Mesenchymal stem cell (in vitro differentiated cells and primary cell): ENCODE measurements around the gene DBH.

Experiments used
- DNase-seq: peaks from one replicate; pipeline ENCODE4 v3.0.0-alpha.2; 2013
- H2AFZ ChIP-seq: one replicate; pipeline ENCODE4 v1.6.1; 2013; ENCODE audit warnings: low read depth, mild to moderate bottlenecking, control low read depth, inconsistent platforms, low read length, moderate library complexity
- H2AK5ac ChIP-seq: 2 replicates; pipeline ENCODE4 v1.6.1; 2013; ENCODE audit warnings: low read length, moderate library complexity, mild to moderate bottlenecking, inconsistent platforms; ENCODE audit not compliant: severe bottlenecking
- H2BK120ac ChIP-seq: one replicate; pipeline ENCODE4 v1.6.1; 2013; ENCODE audit warnings: low read depth, mild to moderate bottlenecking, inconsistent platforms, low read length, moderate library complexity
- H2BK12ac ChIP-seq, 2 experiments: one replicate each; pipeline ENCODE4 v1.6.1; 2013; ENCODE audit warnings: inconsistent platforms in 2 of 2, low read length in 2 of 2, mild to moderate bottlenecking in 2 of 2, moderate library complexity in 2 of 2, control low read depth in 1 of 2
- H2BK15ac ChIP-seq: one replicate; pipeline ENCODE4 v1.6.1; 2013; ENCODE audit warnings: mild to moderate bottlenecking, low read depth, inconsistent platforms; ENCODE audit not compliant: poor library complexity, severe bottlenecking
- H2BK5ac ChIP-seq: 2 replicates; pipeline ENCODE4 v1.6.1; 2013; ENCODE audit warnings: low read depth, mild to moderate bottlenecking, low read length, control low read depth, inconsistent platforms; ENCODE audit not compliant: poor library complexity, severe bottlenecking
- H3K14ac ChIP-seq, 2 experiments: one replicate each; pipeline ENCODE4 v1.6.1; 2013; ENCODE audit warnings: inconsistent platforms in 2 of 2, low read length in 2 of 2, control low read depth in 1 of 2, mild to moderate bottlenecking in 1 of 2, moderate library complexity in 1 of 2
- H3K18ac ChIP-seq, 2 experiments: one replicate each; pipeline ENCODE4 v1.6.1; 2013; ENCODE audit warnings: inconsistent platforms in 2 of 2, low read length in 2 of 2, control low read depth in 1 of 2, low read depth in 1 of 2, mild to moderate bottlenecking in 1 of 2
- H3K23ac ChIP-seq, 2 experiments: one replicate each; pipeline ENCODE4 v1.6.1; 2013; ENCODE audit warnings: inconsistent platforms in 2 of 2, low read length in 2 of 2, mild to moderate bottlenecking in 2 of 2, moderate library complexity in 2 of 2, control low read depth in 1 of 2
- H3K27ac ChIP-seq: 2 replicates; pipeline ENCODE4 v1.5.1; 2013; ENCODE audit warnings: mild to moderate bottlenecking, moderate library complexity, low read length, control low read depth, inconsistent platforms; ENCODE audit not compliant: poor library complexity, severe bottlenecking
- H3K27me3 ChIP-seq, 2 experiments: 2 replicates each; pipeline versions ENCODE4 v1.6.1 to v1.7.0; 2013; ENCODE audit warnings: low read length in 2 of 2, mild to moderate bottlenecking in 2 of 2, moderate library complexity in 2 of 2, control low read depth in 1 of 2, inconsistent platforms in 1 of 2; ENCODE audit not compliant: control insufficient read depth in 1 of 2, insufficient read depth in 1 of 2
- H3K36me3 ChIP-seq, 2 experiments: 2 replicates each; pipeline versions ENCODE4 v1.6.1 to v1.7.0; 2013; ENCODE audit warnings: low read length in 2 of 2, control low read depth in 1 of 2, inconsistent platforms in 1 of 2, low read depth in 1 of 2, mild to moderate bottlenecking in 1 of 2; ENCODE audit not compliant: insufficient read depth in 2 of 2, control insufficient read depth in 1 of 2
- H3K4ac ChIP-seq, 2 experiments: one replicate each; pipeline ENCODE4 v1.6.1; 2013; ENCODE audit warnings: inconsistent platforms in 2 of 2, low read length in 2 of 2, mild to moderate bottlenecking in 2 of 2, moderate library complexity in 2 of 2, control low read depth in 1 of 2, low read depth in 1 of 2
- H3K4me1 ChIP-seq: 2 replicates; pipeline ENCODE4 v1.6.1; 2013; ENCODE audit warnings: low read depth, low read length, control low read depth; ENCODE audit not compliant: control insufficient read depth, insufficient read depth
- H3K4me2 ChIP-seq: 2 replicates; pipeline ENCODE4 v1.6.1; 2013; ENCODE audit warnings: low read length, mild to moderate bottlenecking, inconsistent platforms; ENCODE audit not compliant: poor library complexity, severe bottlenecking
- H3K4me3 ChIP-seq, 2 experiments: 2 replicates each; pipeline versions ENCODE4 v1.5.1 to v1.7.0; 2013; ENCODE audit warnings: low read length in 2 of 2, mild to moderate bottlenecking in 2 of 2, control low read depth in 1 of 2, low read depth in 1 of 2; ENCODE audit not compliant: insufficient read depth in 1 of 2
- H3K79me1 ChIP-seq: replicated peaks from 2 replicates; pipeline ENCODE4 v1.6.1; 2013; ENCODE audit warnings: mild to moderate bottlenecking, control low read depth, low read length, inconsistent platforms; ENCODE audit not compliant: poor library complexity, severe bottlenecking
- H3K9ac ChIP-seq: 2 replicates; pipeline ENCODE4 v1.7.0; 2013; ENCODE audit warnings: mild to moderate bottlenecking, low read length, moderate library complexity
- H3K9me3 ChIP-seq: 2 replicates; pipeline ENCODE4 v1.7.0; 2013; ENCODE audit warnings: mild to moderate bottlenecking, low read length; ENCODE audit not compliant: control insufficient read depth
- H4K8ac ChIP-seq: one replicate; pipeline ENCODE4 v1.6.1; 2013; ENCODE audit warnings: inconsistent platforms, mild to moderate bottlenecking, low read length, moderate library complexity
- H4K91ac ChIP-seq: one replicate; pipeline ENCODE4 v1.6.1; 2013; ENCODE audit warnings: mild to moderate bottlenecking, low read length, inconsistent platforms
- WGBS: methylation state at CpG from one replicate; pipeline ENCODE4 v1.1.7; 2013; ENCODE audit warnings: mixed read lengths; 5-methylcytosine and 5-hydroxymethylcytosine counted together

Gene DBH

DNA sequence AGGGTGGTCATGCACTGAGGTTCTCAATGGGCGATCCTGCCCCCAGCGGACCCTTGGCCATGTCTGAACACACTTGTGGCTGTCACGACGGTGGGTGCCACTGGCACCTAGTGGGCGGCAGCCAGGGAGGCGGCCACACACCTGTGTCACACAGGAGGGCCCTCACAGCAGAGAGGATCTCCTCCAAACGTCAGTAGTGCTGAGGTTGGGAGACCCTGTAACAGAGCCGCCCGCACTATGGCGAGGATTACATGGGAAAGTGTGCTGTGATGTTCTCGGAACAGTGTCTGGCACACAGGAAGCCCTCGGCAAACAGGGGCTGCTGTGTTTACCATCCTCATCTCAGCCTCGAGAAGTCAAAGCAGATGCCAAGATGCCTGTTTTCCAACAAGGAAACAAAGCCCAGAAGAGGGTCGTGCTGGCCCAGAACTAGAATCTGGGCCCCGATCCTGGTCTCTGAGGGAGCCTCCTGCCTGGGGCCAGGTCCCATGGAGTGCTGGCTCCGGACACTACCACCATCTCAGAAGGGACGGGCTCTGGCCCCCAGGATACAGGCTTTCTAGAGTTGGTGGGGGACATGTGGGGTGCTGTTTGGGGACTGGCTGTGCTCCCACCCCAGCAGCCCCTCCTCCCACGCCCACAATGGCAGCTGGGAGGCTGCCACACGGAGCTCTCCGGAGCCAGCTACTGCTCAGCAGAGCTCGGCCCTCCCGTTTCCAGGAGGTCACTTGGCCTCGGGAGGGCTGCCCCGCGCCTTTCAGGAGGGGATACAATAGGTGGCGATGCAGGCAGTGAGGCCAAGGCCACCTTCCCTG is 48.2 kb downstream of the DBH start:
- H3K9me3 ChIP-seq = no peaks in the 10 kb centered on the region
- no peak overlapping the region for H3K9ac ChIP-seq
- peaks cover 4 to 62% of the 10 kb centered on the region in 2 experiments for H3K27me3 ChIP-seq
- H2BK5ac ChIP-seq = no peak overlapping the region
- H3K14ac ChIP-seq = peak overlapping the region in 1 of 2 experiments; percentile 57
- no peak overlapping the region for H2AK5ac ChIP-seq
- no peak overlapping the region for H2AFZ ChIP-seq
- H3K27ac ChIP-seq = no peak overlapping the region
- H2BK15ac ChIP-seq = peak overlapping the region; percentile 45
- H2BK120ac ChIP-seq = no peak overlapping the region
- peak overlapping the region in 1 of 2 experiments; percentile 47 for H3K4ac ChIP-seq
- H3K4me1 ChIP-seq = peaks cover 5% of the 10 kb centered on the region
- no peaks in the 10 kb centered on the region for H3K79me1 ChIP-seq
- H3K23ac ChIP-seq = no peak overlapping the region
- H3K4me2 ChIP-seq = no peak overlapping the region
- peak overlapping the region; percentile 84 for H4K91ac ChIP-seq
- peak overlapping the region in 1 of 2 experiments; percentile 23 for H2BK12ac ChIP-seq
- no peak for DNase-seq
- WGBS = 83% methylated on average over 25 of the region's 26 CpGs
- H3K36me3 ChIP-seq = no peaks in the 10 kb centered on the region
- H4K8ac ChIP-seq = peak overlapping the region; percentile 67
- peak overlapping the region; percentile 84 to 89 for H3K18ac ChIP-seq
- no peak overlapping the region for H3K4me3 ChIP-seq

DNA sequence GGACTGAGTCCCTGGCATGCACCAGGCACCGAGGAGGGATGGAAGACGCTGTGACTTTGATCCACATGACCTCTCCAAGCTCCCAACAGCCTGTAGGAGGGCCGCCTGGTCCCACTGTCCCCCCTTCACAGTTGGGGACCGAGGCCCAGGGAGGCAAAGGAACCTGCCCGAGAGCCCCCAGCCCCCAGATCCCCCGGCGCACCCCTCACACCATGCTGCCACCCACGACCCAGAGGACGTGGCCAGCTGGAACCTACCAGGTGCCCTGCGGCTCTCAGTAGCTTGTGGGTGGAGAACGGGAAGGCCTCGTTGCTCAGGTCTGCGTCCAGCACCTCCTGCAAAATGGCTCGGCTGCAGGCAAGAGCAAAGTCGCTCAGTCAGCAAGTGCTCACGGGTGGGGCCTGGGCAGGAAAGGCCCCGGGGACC is 48.8 kb downstream of the DBH start:
- no peak overlapping the region for H3K4me3 ChIP-seq
- no peak overlapping the region for H3K27ac ChIP-seq
- no peak for DNase-seq
- peak overlapping the region; percentile 53 for H4K91ac ChIP-seq
- H2AFZ ChIP-seq = no peak overlapping the region
- H3K9me3 ChIP-seq = no peaks in the 10 kb centered on the region
- no peak overlapping the region for H2BK120ac ChIP-seq
- no peak overlapping the region for H3K14ac ChIP-seq
- H3K18ac ChIP-seq = no peak overlapping the region
- peaks cover 5% of the 10 kb centered on the region for H3K4me1 ChIP-seq
- H3K9ac ChIP-seq = no peak overlapping the region
- no peaks in the 10 kb centered on the region for H3K79me1 ChIP-seq
- H3K4ac ChIP-seq = no peak overlapping the region
- H4K8ac ChIP-seq = no peak overlapping the region
- H2BK15ac ChIP-seq = no peak overlapping the region
- H2AK5ac ChIP-seq = no peak overlapping the region
- H2BK5ac ChIP-seq = no peak overlapping the region
- no peak overlapping the region for H2BK12ac ChIP-seq
- WGBS = 91% methylated on average over 16 of the region's 17 CpGs
- H3K4me2 ChIP-seq = no peak overlapping the region
- H3K36me3 ChIP-seq = no peaks in the 10 kb centered on the region
- no peak overlapping the region for H3K23ac ChIP-seq
- peaks cover 3 to 58% of the 10 kb centered on the region in 2 experiments for H3K27me3 ChIP-seq

DNA sequence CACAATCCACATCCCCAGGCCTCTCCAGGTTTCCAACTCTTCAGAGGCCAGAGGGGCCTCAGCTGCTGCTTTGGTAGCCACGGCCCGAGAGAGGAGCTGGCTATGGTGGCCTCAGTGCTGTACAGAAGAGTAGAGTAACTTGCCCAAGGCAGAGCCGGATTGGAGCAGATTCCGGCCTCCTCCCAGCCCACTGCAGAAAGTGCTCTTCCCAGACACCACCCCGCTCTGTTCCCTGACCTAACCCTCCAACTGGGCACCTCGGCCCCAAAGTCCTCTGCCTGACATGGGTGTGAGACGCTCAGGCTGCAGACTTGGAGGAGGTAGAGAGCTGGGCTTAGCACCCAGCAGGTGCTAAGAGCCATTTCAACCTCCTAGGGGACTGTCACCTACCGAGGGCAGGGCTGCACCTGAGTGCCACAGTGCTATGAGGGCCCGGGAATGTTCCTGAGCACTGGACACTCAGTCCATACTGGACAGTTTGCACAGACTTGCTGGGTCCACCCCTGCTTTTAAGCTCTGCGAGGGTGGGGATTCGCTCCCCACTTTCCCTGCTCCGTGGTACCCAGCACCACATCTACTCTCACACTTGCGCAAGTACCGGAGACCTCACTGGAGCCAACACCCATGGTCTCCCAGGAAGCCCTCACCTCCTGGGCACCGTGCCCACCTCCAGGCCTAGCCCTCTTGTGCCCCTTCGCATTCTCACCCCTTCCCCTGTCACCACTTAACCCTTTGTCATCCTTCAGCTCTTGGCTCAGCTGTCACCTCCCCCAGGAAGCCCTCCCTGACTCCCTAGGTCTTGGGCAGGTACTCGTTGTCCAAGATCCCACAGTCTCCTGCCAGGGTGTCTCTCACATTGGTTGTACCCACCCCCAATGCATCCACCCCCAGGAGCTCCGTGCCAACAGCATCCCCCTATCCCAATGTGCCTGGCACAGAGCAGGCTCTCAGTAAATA is 49.8 kb downstream of the DBH start:
- no peak for DNase-seq
- Histone ChIP-seq H3K9ac (no peak overlapping the region), H2BK12ac (peak overlapping the region in 1 of 2 experiments; percentile 1), H3K79me1 (no peaks in the 10 kb centered on the region), H2BK120ac (no peak overlapping the region), H3K4me1 (peaks cover 5% of the 10 kb centered on the region), H2AFZ (no peak overlapping the region), H3K36me3 (no peaks in the 10 kb centered on the region), H3K27ac (no peak overlapping the region), H3K23ac (no peak overlapping the region), H3K18ac (no peak overlapping the region), H2BK5ac (no peak overlapping the region), H3K4me3 (no peak overlapping the region), H4K8ac (no peak overlapping the region), H3K9me3 (no peaks in the 10 kb centered on the region), H4K91ac (no peak overlapping the region), H3K14ac (no peak overlapping the region), H3K27me3 (peaks cover 3 to 48% of the 10 kb centered on the region in 2 experiments), H2AK5ac (no peak overlapping the region), H3K4me2 (no peak overlapping the region), H2BK15ac (no peak overlapping the region), H3K4ac (no peak overlapping the region)
- 86% methylated on average over 17 of the region's 18 CpGs for WGBS
